Glomerular endothelial cell (primary cell): Measurements from ENCODE around the gene SLC30A7. TPM values are rescaled to one million over a fixed set of nuclear protein-coding genes. Genes with fewer than 3 reads are reported as not detected.
"Not testable (repeated sequence)": the region's sequence is repeated elsewhere in the genome, so short reads cannot be mapped to it uniquely, and the experiment has no call there.

Experiments
- DNase-seq: peaks from one replicate; pipeline ENCODE4 v3.0.0-alpha.2; 2011; ENCODE audit warnings: low read depth, low spot score; ENCODE audit errors: extremely low read depth
- total RNA-seq: library from RNA; depleted of rRNA; stranded (reverse); fragments of >200 nt; gene quantifications from 2 replicates; pipeline ENCODE4 v1.2.3, GENCODE V29; 2015

Gene SLC30A7
- total RNA-seq, 1 donor from 2014 or later = 36.1 TPM

GRCh38 chr1:100889869-100890482, 5.9 kb upstream of the SLC30A7 start:
- DNase-seq = not testable (repeated sequence)

- DNase-seq = no peak
Observed at GRCh38 chr1:100891380-100891779, 4.5 kb upstream of the SLC30A7 start.

- no peak for DNase-seq
Observed at GRCh38 chr1:100892554-100892953, 3.3 kb upstream of the SLC30A7 start.

GRCh38 chr1:100893718-100894117, 2.2 kb upstream of the SLC30A7 start:
- DNase-seq = no peak

GRCh38 chr1:100894603-100895539, 1.0 kb upstream of the SLC30A7 start, which contains the start of gene EXTL2:
Gene EXTL2 (minus strand): TSS chr1:100894842. CDS start chr1:100888757, 6,085 bp downstream.
- peak; percentile 60 for DNase-seq

- no peak for DNase-seq
Observed at GRCh38 chr1:100896481-100896982, 642 bp downstream of the SLC30A7 start.

GRCh38 chr1:100902365-100902764, 6.5 kb downstream of the SLC30A7 start:
- DNase-seq = no peak

- DNase-seq = no peak
Observed at GRCh38 chr1:100903777-100904176, 7.9 kb downstream of the SLC30A7 start.

- DNase-seq = no peak
Observed at GRCh38 chr1:100904528-100904927, 8.6 kb downstream of the SLC30A7 start.

- no peak for DNase-seq
Observed at GRCh38 chr1:100905181-100905580, 9.3 kb downstream of the SLC30A7 start.

- DNase-seq = no peak
Observed at GRCh38 chr1:100907887-100908286, 12.0 kb downstream of the SLC30A7 start.

- DNase-seq = no peak
Observed at GRCh38 chr1:100909018-100909417, 13.1 kb downstream of the SLC30A7 start.

- no peak for DNase-seq
Observed at GRCh38 chr1:100912019-100912418, 16.1 kb downstream of the SLC30A7 start.

- DNase-seq = peak; percentile 62
Observed at GRCh38 chr1:100921110-100921706, 25.3 kb downstream of the SLC30A7 start.

GRCh38 chr1:100924212-100924611, 28.3 kb downstream of the SLC30A7 start:
- DNase-seq = no peak

- DNase-seq = no peak
Observed at GRCh38 chr1:100924991-100925390, 29.1 kb downstream of the SLC30A7 start.

- DNase-seq = no peak
Observed at GRCh38 chr1:100926240-100926639, 30.4 kb downstream of the SLC30A7 start.

- no peak for DNase-seq
Observed at GRCh38 chr1:100927276-100927675, 31.4 kb downstream of the SLC30A7 start.

GRCh38 chr1:100928128-100928527, 32.2 kb downstream of the SLC30A7 start:
- no peak for DNase-seq

GRCh38 chr1:100930494-100930893, 34.6 kb downstream of the SLC30A7 start:
- DNase-seq = no peak

- no peak for DNase-seq
Observed at GRCh38 chr1:100931716-100932115, 35.8 kb downstream of the SLC30A7 start.
